Parathyroid adenoma (tissue), 2 donors: ENCODE measurements around the gene BCDIN3D.
"Not testable (repeated sequence)": the region's sequence is repeated elsewhere in the genome, so short reads cannot be mapped to it uniquely, and the experiment has no call there.

Source experiments
- H2AFZ ChIP-seq: fragments of 300-600 bp; sonication (generic); one replicate; pipeline ENCODE4 v1.7.0; 2017; ENCODE audit warnings: antibody characterized with exemption, mild to moderate bottlenecking
- H3K27ac ChIP-seq: fragments of 300-600 bp; sonication (generic); one replicate; pipeline ENCODE4 v1.7.0; 2017
- H3K27me3 ChIP-seq: fragments of 300-600 bp; sonication (generic); one replicate; pipeline ENCODE4 v1.7.0; 2017; ENCODE audit warnings: low read length; ENCODE audit not compliant: control insufficient read depth, insufficient read depth
- H3K36me3 ChIP-seq: fragments of 300-600 bp; sonication (generic); one replicate; pipeline ENCODE4 v1.7.0; 2017; ENCODE audit warnings: low read length; ENCODE audit not compliant: control insufficient read depth, insufficient read depth
- H3K4me1 ChIP-seq: fragments of 300-600 bp; sonication (generic); one replicate; pipeline ENCODE4 v1.7.0; 2017; ENCODE audit warnings: control low read depth
- H3K4me2 ChIP-seq: fragments of 300-600 bp; sonication (generic); one replicate; pipeline ENCODE4 v1.7.0; 2017; ENCODE audit warnings: low read length
- H3K4me3 ChIP-seq: fragments of 300-600 bp; sonication (generic); one replicate; pipeline ENCODE4 v1.7.0; 2017; ENCODE audit warnings: low read depth, low read length
- H3K79me2 ChIP-seq: fragments of 300-600 bp; sonication (generic); one replicate; pipeline ENCODE4 v1.7.0; 2017; ENCODE audit warnings: control low read depth
- H3K9ac ChIP-seq: fragments of 300-600 bp; sonication (generic); one replicate; pipeline ENCODE4 v1.7.0; 2017; ENCODE audit warnings: mild to moderate bottlenecking
- H3K9me3 ChIP-seq: fragments of 300-600 bp; sonication (generic); one replicate; pipeline ENCODE4 v1.7.0; 2017; ENCODE audit warnings: low read length; ENCODE audit not compliant: control insufficient read depth
- CTCF ChIP-seq: fragments of 300-600 bp; sonication (generic); IDR thresholded peaks from one replicate; pipeline ENCODE4 v1.7.0; 2017; ENCODE audit warnings: antibody characterized with exemption, mild to moderate bottlenecking
- donor health status: primary hyperparathyroidism.

BCDIN3D gene

GRCh38 chr12:49864798-49865090 lies 21.8 kb upstream of the BCDIN3D start:
- peak overlapping the region; percentile 37 for H3K27ac ChIP-seq
- no peak overlapping the region for H3K9ac ChIP-seq
- no peaks in the 10 kb centered on the region for H3K79me2 ChIP-seq
- H3K9me3 ChIP-seq: no peaks in the 10 kb centered on the region
- H3K27me3 ChIP-seq: no peaks in the 10 kb centered on the region
- H3K4me3 ChIP-seq: no peak overlapping the region
- peaks cover 34% of the 10 kb centered on the region for H3K4me1 ChIP-seq
- peak overlapping the region; percentile 18 for H2AFZ ChIP-seq
- no peak for TF ChIP-seq CTCF
- no peak overlapping the region for H3K4me2 ChIP-seq
- H3K36me3 ChIP-seq: no peaks in the 10 kb centered on the region

- Histone ChIP-seq H3K4me1 (peaks cover 28% of the 10 kb centered on the region), H3K27ac (peak overlapping the region; percentile 37), H3K4me2 (no peak overlapping the region), H3K79me2 (no peaks in the 10 kb centered on the region), H2AFZ (peak overlapping the region; percentile 18), H3K36me3 (no peaks in the 10 kb centered on the region), H3K4me3 (no peak overlapping the region), H3K9me3 (no peaks in the 10 kb centered on the region), H3K27me3 (no peaks in the 10 kb centered on the region), H3K9ac (no peak overlapping the region)
- no peak for TF ChIP-seq CTCF
Measured at GRCh38 chr12:49863946-49864797, 21.3 kb upstream of the BCDIN3D start.

- not testable (repeated sequence) for H3K9me3 ChIP-seq
Measured at GRCh38 chr12:49860921-49861320, 18.0 kb upstream of the BCDIN3D start.

GRCh38 chr12:49855890-49856289 lies 13.0 kb upstream of the BCDIN3D start:
- H3K27ac ChIP-seq, H2AFZ ChIP-seq, H3K4me2 ChIP-seq, H3K9me3 ChIP-seq, H3K79me2 ChIP-seq, H3K4me3 ChIP-seq, H3K27me3 ChIP-seq, H3K36me3 ChIP-seq, H3K4me1 ChIP-seq, H3K9ac ChIP-seq: not testable (repeated sequence)

More at GRCh38 chr12:49860921-49861320, 18.0 kb upstream of the BCDIN3D start:
- H3K36me3 ChIP-seq, H3K4me3 ChIP-seq, H3K4me2 ChIP-seq, H2AFZ ChIP-seq, H3K9ac ChIP-seq, H3K79me2 ChIP-seq, H3K27me3 ChIP-seq, H3K27ac ChIP-seq: not testable (repeated sequence)
- peaks cover 11% of the 10 kb centered on the region for H3K4me1 ChIP-seq

GRCh38 chr12:49854976-49855375 lies 12.1 kb upstream of the BCDIN3D start:
- H3K4me1 ChIP-seq: no peaks in the 10 kb centered on the region
- H3K36me3 ChIP-seq: no peaks in the 10 kb centered on the region
- no peak overlapping the region for H2AFZ ChIP-seq
- H3K9ac ChIP-seq: no peak overlapping the region
- no peak overlapping the region for H3K4me3 ChIP-seq
- no peak overlapping the region for H3K4me2 ChIP-seq
- H3K27me3 ChIP-seq: no peaks in the 10 kb centered on the region
- no peak overlapping the region for H3K27ac ChIP-seq
- no peak for TF ChIP-seq CTCF
- no peaks in the 10 kb centered on the region for H3K9me3 ChIP-seq
- no peaks in the 10 kb centered on the region for H3K79me2 ChIP-seq

- no peak for TF ChIP-seq CTCF
- Histone ChIP-seq H2AFZ (no peak overlapping the region), H3K9me3 (no peaks in the 10 kb centered on the region), H3K9ac (no peak overlapping the region), H3K4me3 (no peak overlapping the region), H3K27me3 (no peaks in the 10 kb centered on the region), H3K4me2 (no peak overlapping the region), H3K79me2 (no peaks in the 10 kb centered on the region), H3K4me1 (no peaks in the 10 kb centered on the region), H3K36me3 (no peaks in the 10 kb centered on the region), H3K27ac (no peak overlapping the region)
Measured at GRCh38 chr12:49853671-49854070, 10.8 kb upstream of the BCDIN3D start.
